GM10266 (cell line): ENCODE results near the gene MYBL2.

Experiments used
- DNase-seq: peaks from one replicate; pipeline ENCODE4 v3.0.0; 2012; ENCODE audit errors: extremely low spot score
- TF ChIP-seq, protein P1 (sequence below): IDR thresholded peaks from 2 replicates; pipeline ENCODE4 v1.5.1; 2012; ENCODE audit warnings: mild to moderate bottlenecking, low read depth; ENCODE audit not compliant: control insufficient read depth, insufficient read depth; ENCODE audit errors: missing control alignments

MYBL2 gene

DNA sequence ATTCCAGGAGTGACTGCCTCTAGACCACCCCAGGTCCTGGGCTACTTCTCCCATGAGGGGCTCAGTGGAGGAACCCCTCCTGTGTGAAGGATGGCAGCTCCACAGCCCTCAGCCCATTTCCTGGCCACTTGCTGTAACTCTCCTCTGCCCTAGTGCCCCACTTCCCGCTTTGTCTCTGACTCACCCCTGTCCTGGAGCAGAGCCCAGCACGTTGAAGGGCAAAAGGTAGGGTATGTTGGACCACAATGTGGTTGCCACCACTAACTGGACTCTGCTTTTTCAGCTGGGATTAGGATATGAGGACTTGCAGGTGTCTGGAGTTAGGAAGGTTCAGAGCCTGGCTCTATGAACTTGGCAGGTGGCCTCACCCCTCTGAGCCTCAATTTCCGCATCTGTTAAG is 2.4 kb downstream of the MYBL2 start:
- TF ChIP-seq, protein P1, sequence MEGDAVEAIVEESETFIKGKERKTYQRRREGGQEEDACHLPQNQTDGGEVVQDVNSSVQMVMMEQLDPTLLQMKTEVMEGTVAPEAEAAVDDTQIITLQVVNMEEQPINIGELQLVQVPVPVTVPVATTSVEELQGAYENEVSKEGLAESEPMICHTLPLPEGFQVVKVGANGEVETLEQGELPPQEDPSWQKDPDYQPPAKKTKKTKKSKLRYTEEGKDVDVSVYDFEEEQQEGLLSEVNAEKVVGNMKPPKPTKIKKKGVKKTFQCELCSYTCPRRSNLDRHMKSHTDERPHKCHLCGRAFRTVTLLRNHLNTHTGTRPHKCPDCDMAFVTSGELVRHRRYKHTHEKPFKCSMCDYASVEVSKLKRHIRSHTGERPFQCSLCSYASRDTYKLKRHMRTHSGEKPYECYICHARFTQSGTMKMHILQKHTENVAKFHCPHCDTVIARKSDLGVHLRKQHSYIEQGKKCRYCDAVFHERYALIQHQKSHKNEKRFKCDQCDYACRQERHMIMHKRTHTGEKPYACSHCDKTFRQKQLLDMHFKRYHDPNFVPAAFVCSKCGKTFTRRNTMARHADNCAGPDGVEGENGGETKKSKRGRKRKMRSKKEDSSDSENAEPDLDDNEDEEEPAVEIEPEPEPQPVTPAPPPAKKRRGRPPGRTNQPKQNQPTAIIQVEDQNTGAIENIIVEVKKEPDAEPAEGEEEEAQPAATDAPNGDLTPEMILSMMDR, result no peak
- no peak for DNase-seq

DNA sequence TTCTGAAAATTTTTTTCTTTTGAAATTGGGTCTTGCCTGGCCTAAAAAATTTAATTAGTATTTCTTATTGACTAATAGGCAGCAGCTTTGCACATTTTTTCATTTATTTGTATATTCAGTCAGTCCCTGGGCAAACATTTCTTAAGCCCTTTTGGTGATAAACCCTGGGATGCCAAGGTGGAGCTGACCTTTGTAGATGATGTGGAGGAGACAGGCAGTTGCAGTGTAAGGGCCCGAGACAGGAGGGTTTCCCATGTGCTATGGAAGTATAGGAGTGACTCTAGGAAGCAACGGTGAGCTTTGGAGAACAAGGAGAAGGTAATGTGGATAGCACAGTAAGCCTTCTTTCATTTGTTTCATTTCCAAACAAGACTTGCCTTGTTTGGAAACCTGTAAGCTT is 3.5 kb downstream of the MYBL2 start:
- TF ChIP-seq, protein P1, result no peak
- no peak for DNase-seq

DNA sequence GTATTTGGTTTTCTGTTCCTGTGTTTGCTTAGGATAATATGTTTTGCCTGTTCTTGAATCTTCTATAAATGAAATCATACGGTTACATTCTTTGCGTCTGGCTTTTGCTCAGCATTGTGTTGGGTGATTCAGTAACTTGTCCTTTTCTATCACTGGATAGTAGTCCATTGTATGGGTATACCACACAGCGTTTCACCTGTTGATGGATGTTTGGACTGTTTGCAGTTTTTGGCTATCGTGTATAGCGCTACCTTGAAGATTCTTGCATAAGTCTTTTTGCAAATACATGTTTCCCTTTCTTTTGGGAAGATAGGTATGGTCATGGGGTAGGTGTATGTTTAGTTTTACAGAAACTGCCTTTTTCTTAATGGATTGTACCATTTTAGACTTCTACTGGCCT is 9.5 kb downstream of the MYBL2 start:
- TF ChIP-seq, protein P1, result no peak
- no peak for DNase-seq

DNA sequence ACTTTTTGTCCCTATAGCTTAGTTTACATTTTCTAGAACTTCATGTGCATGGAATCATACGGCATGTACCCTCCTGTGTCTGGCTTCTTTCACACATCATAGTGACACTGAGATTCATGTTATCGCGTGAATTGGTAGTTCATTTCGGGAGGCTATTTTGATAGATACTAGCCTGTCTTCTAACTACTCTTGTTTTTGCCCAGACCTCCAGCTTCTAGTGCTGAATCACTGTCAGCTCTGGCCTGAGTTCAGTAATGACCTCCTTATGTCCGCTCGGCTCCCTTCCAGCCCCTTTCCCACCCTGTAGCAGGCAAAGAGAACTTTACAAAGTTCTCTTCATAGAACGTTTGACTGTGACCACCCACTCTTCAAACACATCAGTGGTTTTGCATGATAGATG is 14.1 kb downstream of the MYBL2 start:
- TF ChIP-seq, protein P1, result no peak
- no peak for DNase-seq

DNA sequence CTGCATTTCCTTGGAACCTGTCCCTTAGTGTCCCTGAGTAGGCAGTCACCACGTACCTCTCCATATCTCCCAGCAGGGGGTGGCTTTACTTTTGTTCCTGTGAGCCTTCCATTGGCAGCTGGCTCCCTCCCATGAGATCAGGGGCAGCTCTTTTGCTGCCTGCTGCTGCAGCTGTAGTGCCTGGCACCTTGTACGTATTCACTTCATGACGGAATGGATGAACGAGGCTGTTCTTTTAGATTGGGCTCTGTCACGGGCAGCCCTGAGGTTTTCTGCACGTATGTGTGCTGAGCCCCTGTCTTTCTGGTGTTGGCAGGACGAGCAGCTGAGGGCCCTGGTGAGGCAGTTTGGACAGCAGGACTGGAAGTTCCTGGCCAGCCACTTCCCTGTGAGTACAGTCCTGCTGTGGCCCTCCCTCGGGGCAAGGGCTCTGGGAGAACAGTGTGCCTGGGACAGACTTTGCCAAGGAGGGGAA is 14.6 kb downstream of the MYBL2 start:
- TF ChIP-seq, protein P1, result no peak
- DNase-seq, result no peak

DNA sequence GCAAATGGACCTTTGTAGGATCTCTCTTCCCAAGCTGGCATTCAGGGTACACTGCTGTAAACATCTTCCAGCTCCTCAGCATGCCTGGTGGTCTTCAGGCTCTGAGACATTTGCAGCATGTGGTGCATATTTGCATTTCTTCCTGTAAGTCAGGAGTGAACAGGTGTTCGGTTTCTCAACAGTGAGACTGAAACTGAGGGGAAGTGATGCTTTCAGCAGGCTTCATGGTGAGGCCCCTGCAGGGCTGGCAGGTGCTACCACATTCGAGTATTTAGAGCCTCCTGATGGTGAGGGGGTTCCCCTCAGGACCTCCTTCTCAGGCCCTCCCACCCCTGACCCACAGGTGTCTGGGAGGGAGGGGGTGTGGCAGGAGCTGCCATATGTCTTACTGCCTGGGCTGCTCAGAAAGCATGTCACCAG is 15.1 kb downstream of the MYBL2 start:
- TF ChIP-seq, protein P1, result no peak
- peak; percentile 74 for DNase-seq

DNA sequence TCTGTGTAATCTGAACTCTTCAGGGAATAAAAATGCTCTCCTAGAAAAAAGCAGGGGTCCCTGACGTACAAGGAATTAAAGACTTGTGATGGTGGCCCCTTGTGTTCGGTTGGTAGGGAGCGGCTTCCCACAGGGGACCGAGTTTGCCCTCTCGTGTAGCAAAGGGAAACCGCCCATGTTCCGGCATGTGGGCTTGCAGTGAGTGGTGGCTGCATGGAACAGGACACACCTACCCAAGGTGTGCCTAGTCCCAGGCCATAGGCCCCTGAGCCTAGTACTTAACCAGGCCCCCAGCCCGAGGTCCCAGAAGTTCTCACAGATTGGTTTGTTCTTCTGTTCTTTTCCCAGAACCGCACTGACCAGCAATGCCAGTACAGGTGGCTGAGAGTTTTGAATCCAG is 15.5 kb downstream of the MYBL2 start:
- TF ChIP-seq, protein P1, result no peak
- DNase-seq, result no peak

DNA sequence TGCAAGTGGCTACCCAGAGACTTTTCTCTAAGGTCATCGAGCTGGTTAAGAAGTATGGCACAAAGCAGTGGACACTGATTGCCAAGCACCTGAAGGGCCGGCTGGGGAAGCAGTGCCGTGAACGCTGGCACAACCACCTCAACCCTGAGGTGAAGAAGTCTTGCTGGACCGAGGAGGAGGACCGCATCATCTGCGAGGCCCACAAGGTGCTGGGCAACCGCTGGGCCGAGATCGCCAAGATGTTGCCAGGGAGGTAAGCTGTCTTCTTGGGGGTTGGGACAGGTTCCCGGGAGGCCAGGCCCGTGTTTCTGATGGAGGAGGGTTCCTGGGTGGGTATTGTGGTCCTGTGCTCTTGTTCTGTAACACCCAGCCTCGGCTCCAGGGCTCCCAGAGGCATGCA is 19.9 kb downstream of the MYBL2 start:
- no peak for DNase-seq

More for the DNA sequence above, 19.9 kb downstream of the MYBL2 start:
- TF ChIP-seq, protein P1, result no peak
